Upper lobe of right lung (tissue), 1 donor: ENCODE results near the gene SLC51B. TPM values are rescaled to one million over a fixed set of nuclear protein-coding genes. Genes with fewer than 3 reads are reported as not detected.

Source experiments
- ATAC-seq: fragments of 200-7000 bp; cut with Tn5 transposase; one replicate; pipeline ENCODE4 v1.9.1; 2020; ENCODE audit warnings: mild to moderate bottlenecking, moderate library complexity
- DNase-seq: peaks from one replicate; pipeline ENCODE4 v3.0.0-alpha.2; 2020
- H3K27ac ChIP-seq: fragments of 200-600 bp; one replicate; pipeline ENCODE4 v1.8.0; 2022
- H3K27me3 ChIP-seq: fragments of 200-600 bp; one replicate; pipeline ENCODE4 v1.8.0; 2022; ENCODE audit warnings: mild to moderate bottlenecking
- H3K36me3 ChIP-seq: fragments of 200-600 bp; one replicate; pipeline ENCODE4 v1.8.0; 2022
- H3K4me1 ChIP-seq: fragments of 200-600 bp; one replicate; pipeline ENCODE4 v1.8.0; 2022
- H3K4me3 ChIP-seq: fragments of 200-600 bp; one replicate; pipeline ENCODE4 v1.8.0; 2022; ENCODE audit warnings: mild to moderate bottlenecking
- H3K9me3 ChIP-seq: fragments of 200-600 bp; one replicate; pipeline ENCODE4 v1.8.0; 2022
- intact Hi-C: fragments of 100-400 bp; cut with DNase I; formaldehyde crosslinking; loops from one replicate; pipeline ENCODE4 v1.11.0; 2022
- total RNA-seq: library from RNA; stranded (reverse); fragmentation: NEBNext Ultra II Directional; extraction: Animal tissue kit (Norgen Biotek cat#: 25700); gene quantifications from one replicate; pipeline ENCODE4 v1.2.1, GENCODE V29; 2021
- TF ChIP-seq, protein P1 (sequence below): fragments of 200-600 bp; IDR thresholded peaks from one replicate; pipeline ENCODE4 v1.8.0; 2022; ENCODE audit warnings: antibody characterized with exemption
- donor health status: DM: no; HTN: yes; CAD: no; lungs with severe emphysema.

Gene SLC51B
- total RNA-seq, 1 donor from 2014 or later: 3.8 TPM

DNA sequence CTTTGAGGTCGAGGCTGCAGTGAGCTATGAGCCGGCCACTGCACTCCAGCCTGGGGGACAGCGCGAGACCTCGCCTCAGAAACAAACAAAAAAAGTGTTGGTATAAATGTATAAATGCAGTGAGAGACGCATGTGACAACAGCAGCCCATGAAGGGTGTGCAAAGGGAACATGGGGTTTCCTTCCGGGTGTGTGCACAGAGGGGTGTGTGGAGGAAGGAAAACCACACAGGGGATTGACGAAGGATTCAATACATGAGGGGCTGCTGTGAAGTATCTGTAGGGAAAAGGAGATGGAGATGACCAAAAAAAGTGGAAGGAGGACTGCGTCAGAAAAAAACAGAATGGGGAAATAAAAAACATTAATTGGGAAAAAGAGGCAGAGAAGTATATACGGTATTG, 16.8 kb upstream of the SLC51B start:
- intact Hi-C loops: no loop called here
- Histone ChIP-seq H3K27ac (peak overlapping the region; percentile 82), H3K4me3 (peak overlapping the region; percentile 99), H3K4me1 (peaks cover 12% of the 10 kb centered on the region), H3K36me3 (peaks cover 30% of the 10 kb centered on the region), H3K9me3 (no peaks in the 10 kb centered on the region), H3K27me3 (no peaks in the 10 kb centered on the region)
- no peak for DNase-seq
- TF ChIP-seq, protein P1, sequence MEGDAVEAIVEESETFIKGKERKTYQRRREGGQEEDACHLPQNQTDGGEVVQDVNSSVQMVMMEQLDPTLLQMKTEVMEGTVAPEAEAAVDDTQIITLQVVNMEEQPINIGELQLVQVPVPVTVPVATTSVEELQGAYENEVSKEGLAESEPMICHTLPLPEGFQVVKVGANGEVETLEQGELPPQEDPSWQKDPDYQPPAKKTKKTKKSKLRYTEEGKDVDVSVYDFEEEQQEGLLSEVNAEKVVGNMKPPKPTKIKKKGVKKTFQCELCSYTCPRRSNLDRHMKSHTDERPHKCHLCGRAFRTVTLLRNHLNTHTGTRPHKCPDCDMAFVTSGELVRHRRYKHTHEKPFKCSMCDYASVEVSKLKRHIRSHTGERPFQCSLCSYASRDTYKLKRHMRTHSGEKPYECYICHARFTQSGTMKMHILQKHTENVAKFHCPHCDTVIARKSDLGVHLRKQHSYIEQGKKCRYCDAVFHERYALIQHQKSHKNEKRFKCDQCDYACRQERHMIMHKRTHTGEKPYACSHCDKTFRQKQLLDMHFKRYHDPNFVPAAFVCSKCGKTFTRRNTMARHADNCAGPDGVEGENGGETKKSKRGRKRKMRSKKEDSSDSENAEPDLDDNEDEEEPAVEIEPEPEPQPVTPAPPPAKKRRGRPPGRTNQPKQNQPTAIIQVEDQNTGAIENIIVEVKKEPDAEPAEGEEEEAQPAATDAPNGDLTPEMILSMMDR: no peak
- no peak for ATAC-seq

DNA sequence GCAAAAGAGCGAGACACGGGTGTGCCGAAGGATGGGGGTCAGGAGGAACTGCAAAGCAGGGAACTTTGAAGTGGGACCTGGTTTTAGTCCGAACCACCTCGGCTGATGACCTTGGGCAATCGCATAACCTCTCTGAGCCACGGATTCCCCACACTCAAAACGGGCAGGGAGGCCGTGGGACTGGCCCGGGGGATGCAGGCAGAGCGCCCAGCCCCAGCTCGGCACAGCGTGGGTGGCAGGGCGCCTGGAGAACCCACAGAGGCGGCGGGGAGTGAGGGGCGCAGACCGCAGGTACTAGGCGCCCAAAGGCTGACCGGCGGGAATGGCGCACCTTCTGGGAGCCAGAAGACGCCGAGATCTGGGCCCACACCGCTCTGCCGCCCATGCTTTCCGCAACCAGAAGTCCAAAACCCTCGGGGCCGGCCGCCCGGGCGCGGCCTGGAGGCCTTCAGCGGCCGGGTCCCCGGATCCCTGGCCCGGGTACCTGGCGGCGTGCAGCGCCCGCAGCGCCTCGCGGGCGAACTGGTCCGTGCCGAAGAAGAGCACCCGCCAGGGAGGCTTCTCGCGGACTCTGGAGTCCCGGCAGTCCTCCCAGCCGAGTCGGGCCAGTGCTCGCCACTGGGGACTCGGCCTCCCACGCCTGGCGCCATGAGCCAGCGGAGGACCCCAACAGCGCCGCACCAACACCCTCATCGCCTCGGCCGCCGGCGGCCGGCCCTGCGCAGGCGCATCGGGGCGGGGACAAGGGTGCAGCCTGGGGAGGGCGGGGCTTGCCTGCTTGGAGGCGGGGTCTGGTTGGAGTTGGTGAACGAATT, 16.1 kb upstream of the SLC51B start, which contains the start of gene MTFMT:
Gene MTFMT (minus strand): TSS at position 719 of the 815 bp plus-strand sequence. CDS start 26 bp downstream, at position 693.
- Histone ChIP-seq H3K9me3 (no peaks in the 10 kb centered on the region), H3K4me3 (peak within 1 kb of the TSS; percentile 99), H3K36me3 (peaks cover 25% of the 10 kb centered on the region), H3K27me3 (no peaks in the 10 kb centered on the region), H3K4me1 (peaks cover 18% of the 10 kb centered on the region), H3K27ac (peak within 1 kb of the TSS; percentile 82)
- intact Hi-C loops: no loop called here
- DNase-seq: peak; percentile 97
- ATAC-seq: peak; percentile 96
- TF ChIP-seq, protein P1: no peak

DNA sequence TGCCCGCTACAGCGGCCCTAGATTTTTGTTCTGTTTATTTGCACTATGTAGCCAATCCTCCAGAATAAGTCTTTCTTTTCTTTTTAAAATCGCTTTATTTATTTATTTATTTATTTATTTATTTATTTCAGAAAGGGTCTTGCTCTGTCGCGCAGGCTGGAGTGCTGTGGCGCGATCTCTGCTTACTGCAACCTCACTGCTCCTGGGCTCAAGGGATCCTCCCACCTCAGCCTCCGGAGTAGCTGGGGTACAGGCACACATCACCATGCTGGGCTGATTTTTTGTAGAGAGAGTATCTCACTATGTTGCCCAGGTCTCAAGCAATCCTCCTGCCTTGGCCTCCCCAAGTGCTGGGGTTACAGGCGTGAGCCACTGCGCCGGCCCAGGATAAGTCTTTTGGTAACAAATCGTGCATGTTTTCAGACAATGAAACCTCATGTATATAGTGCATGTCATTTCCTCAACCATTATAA, 15.4 kb upstream of the SLC51B start:
- TF ChIP-seq, protein P1: no peak
- no peak for ATAC-seq
- peak overlapping the region; percentile 99 for H3K4me3 ChIP-seq
- no peaks in the 10 kb centered on the region for H3K9me3 ChIP-seq
- H3K27me3 ChIP-seq: no peaks in the 10 kb centered on the region
- no peak for DNase-seq
- H3K4me1 ChIP-seq: peaks cover 18% of the 10 kb centered on the region
- intact Hi-C loops: no loop called here
- peaks cover 20% of the 10 kb centered on the region for H3K36me3 ChIP-seq
- no peak overlapping the region for H3K27ac ChIP-seq

DNA sequence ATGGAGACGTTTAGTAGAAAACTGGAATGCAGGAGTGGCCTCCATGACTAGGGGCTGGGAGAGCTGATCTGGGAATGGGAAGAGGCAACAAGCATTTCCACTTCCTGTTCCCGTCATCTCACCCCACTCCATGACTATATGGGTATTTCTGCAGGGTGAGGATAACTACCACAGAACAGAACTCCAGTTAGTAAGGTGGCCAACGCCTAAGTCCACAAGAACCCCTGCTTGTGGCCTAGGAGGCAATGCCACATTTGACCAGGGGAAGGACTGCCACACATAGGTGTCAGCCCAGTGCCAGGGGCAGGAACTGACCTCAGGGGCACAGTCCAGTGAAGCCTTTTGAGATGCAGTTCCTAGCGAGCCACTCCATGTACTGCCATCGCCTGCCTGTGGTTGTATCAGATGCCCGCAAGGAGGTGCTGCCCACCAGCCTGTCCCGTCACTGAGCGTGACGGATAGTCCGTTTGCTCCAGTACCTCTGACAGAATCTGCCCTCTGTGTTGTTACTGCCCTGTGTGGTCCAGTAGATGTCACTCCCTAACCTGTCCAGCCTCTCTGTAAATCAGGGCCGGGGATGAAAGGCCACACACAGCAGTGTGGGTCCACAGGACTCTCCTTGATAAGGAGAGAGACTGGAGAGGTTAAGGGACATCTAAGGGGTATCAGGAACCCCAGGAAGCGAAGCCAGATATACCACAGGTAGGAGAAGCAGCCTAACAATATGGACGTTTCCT, 12.2 kb upstream of the SLC51B start:
- ATAC-seq: peak; percentile 90
- intact Hi-C loops: no loop called here

DNA sequence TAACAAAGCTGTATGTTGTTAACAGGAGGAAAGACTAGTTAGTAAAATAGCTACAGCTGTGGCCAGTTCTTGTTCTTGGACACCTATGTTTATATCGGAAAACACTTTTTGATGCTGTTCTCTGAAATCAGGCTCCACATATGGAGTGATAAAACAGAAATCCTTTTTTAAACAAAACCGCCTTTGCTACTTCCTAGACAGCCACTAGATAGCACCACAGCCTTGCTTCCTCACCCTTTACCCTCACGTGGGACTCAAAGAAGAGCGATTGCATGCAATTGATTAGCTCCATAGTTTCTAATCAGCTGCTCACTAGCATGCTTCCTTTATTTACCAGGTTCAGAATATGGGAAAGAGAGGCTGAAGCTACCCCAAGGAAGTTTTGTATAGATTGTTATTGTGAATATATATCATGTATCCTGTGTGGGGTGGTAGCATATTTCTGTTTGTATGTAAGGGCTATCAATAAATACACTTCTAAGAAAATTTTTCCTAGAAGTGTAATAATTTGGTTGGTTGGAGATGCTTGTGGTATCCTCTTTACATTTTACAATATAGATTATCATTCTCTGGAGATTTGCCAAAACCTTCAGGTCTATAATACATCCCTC, 11.4 kb upstream of the SLC51B start:
- intact Hi-C loops: no loop called here
- peaks cover 8% of the 10 kb centered on the region for H3K4me1 ChIP-seq
- DNase-seq: no peak
- H3K27ac ChIP-seq: no peak overlapping the region
- peak; percentile 11 for ATAC-seq
- H3K36me3 ChIP-seq: no peaks in the 10 kb centered on the region
- TF ChIP-seq, protein P1: peak; percentile 54
- no peaks in the 10 kb centered on the region for H3K27me3 ChIP-seq
- H3K4me3 ChIP-seq: no peak overlapping the region
- H3K9me3 ChIP-seq: no peaks in the 10 kb centered on the region

More for the DNA sequence above, 12.2 kb upstream of the SLC51B start:
- H3K4me1 ChIP-seq: peaks cover 15% of the 10 kb centered on the region
- H3K9me3 ChIP-seq: no peaks in the 10 kb centered on the region
- no peak overlapping the region for H3K4me3 ChIP-seq
- DNase-seq: peak; percentile 84
- TF ChIP-seq, protein P1: peak; percentile 75
- no peak overlapping the region for H3K27ac ChIP-seq
- H3K36me3 ChIP-seq: no peaks in the 10 kb centered on the region
- no peaks in the 10 kb centered on the region for H3K27me3 ChIP-seq
